ENCODE measurements around the gene SEMA5B. TPM values are rescaled to one million over a fixed set of nuclear protein-coding genes. Genes with fewer than 3 reads are reported as not detected.

The SEMA5B gene
- total RNA-seq, 1 experiment from 2014 or later: 9.4 TPM

GRCh38 chr3:122962149-122962548 lies 65.4 kb downstream of the SEMA5B start:
- no peak for DNase-seq
- WGBS (ENCODE audit: extremely low coverage, insufficient read length, low lambda C conversion rate): no CpG with 5 or more reads among the region's 9 CpGs
- H3K4ac ChIP-seq (ENCODE audit: low read depth, low read length): no peak overlapping the region

More at GRCh38 chr3:122962149-122962548, 65.4 kb downstream of the SEMA5B start:
- Mint-ChIP-seq H3K4me3 (no peak overlapping the region), H3K9me3 (no peaks in the 10 kb centered on the region), H3K4me1 (peaks cover 50 to 60% of the 10 kb centered on the region in 2 experiments), H3K27me3 (ENCODE audit: low read depth) (peaks cover 9% of the 10 kb centered on the region; the same call in 1 of the 2 replicates), H3K27ac (peak overlapping the region in 1 of 3 experiments; percentile 9; a peak in 1 of 7 replicates), H3K36me3 (ENCODE audit: insufficient read depth in 1 of 3, low read depth in 3 of 3) (peaks cover 0 to 5% (median 2%) of the 10 kb centered on the region in 3 experiments; a peak in 2 of 7 replicates)
- Histone ChIP-seq H3K9ac (ENCODE audit: extremely low read depth, insufficient read length, low read length) (no peak overlapping the region), H3K18ac (ENCODE audit: insufficient read length, low read depth, low read length) (no peak overlapping the region), H3T11ph (ENCODE audit: low read length) (no peak overlapping the region), H4K5ac (ENCODE audit: insufficient read length, low read depth, low read length) (no peak overlapping the region), H3K79me2 (ENCODE audit: insufficient read depth, low read length) (no peaks in the 10 kb centered on the region), H2BK5ac (ENCODE audit: insufficient read length, low read length) (no peak overlapping the region), H2BK12ac (ENCODE audit: insufficient read length, low read depth, low read length) (no peak overlapping the region), H3K23ac (ENCODE audit: insufficient read length, low read depth, low read length) (no peak overlapping the region), H3K27ac (ENCODE audit: insufficient read length, low read depth, low read length) (no peak overlapping the region), H3K56ac (ENCODE audit: insufficient read length, low read depth, low read length) (no peak overlapping the region), H2BK15ac (ENCODE audit: low read depth, low read length) (no peak overlapping the region), H3K27me3 (ENCODE audit: insufficient read depth, low read length) (no peaks in the 10 kb centered on the region), H3K23me2 (ENCODE audit: insufficient read length, low read depth, low read length, poor library complexity, severe bottlenecking) (no peaks in the 10 kb centered on the region), H2BK120ac (ENCODE audit: low read depth, low read length, poor library complexity, severe bottlenecking) (no peak overlapping the region), H2AFZ (ENCODE audit: low read length) (no peak overlapping the region), H3K79me1 (ENCODE audit: insufficient read depth, low read depth, low read length, poor library complexity, severe bottlenecking) (no peaks in the 10 kb centered on the region), H3K4me1 (ENCODE audit: insufficient read depth, low read length) (peaks cover 10% of the 10 kb centered on the region; the same call in 1 of the 2 replicates), H4K20me1 (ENCODE audit: control insufficient read depth, insufficient read depth, insufficient read length) (peaks cover 2% of the 10 kb centered on the region), H3K14ac (ENCODE audit: insufficient read depth, low read length) (no peak overlapping the region), H3K4me2 (ENCODE audit: insufficient read depth, insufficient read length, low read length) (no peak overlapping the region), H2AK5ac (ENCODE audit: insufficient read length, low read length) (no peak overlapping the region), H2BK20ac (ENCODE audit: low read depth, low read length, poor library complexity, severe bottlenecking) (no peak overlapping the region), H3K9me3 (ENCODE audit: control insufficient read depth, low read depth, low read length) (no peaks in the 10 kb centered on the region), H4K91ac (ENCODE audit: insufficient read length, low read depth, low read length) (no peak overlapping the region), H4K8ac (replicated peaks; ENCODE audit: insufficient read length, low read depth, low read length) (no peak overlapping the region)
- TF ChIP-seq, protein P1, sequence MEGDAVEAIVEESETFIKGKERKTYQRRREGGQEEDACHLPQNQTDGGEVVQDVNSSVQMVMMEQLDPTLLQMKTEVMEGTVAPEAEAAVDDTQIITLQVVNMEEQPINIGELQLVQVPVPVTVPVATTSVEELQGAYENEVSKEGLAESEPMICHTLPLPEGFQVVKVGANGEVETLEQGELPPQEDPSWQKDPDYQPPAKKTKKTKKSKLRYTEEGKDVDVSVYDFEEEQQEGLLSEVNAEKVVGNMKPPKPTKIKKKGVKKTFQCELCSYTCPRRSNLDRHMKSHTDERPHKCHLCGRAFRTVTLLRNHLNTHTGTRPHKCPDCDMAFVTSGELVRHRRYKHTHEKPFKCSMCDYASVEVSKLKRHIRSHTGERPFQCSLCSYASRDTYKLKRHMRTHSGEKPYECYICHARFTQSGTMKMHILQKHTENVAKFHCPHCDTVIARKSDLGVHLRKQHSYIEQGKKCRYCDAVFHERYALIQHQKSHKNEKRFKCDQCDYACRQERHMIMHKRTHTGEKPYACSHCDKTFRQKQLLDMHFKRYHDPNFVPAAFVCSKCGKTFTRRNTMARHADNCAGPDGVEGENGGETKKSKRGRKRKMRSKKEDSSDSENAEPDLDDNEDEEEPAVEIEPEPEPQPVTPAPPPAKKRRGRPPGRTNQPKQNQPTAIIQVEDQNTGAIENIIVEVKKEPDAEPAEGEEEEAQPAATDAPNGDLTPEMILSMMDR (conservative IDR thresholded peaks at IDR 0.05): no peak

Data from H9 (cell line).